Esophagus squamous epithelium (tissue), 5 donors: Measurements from ENCODE around the gene ITK. TPM values are rescaled to one million over a fixed set of nuclear protein-coding genes. Genes with fewer than 3 reads are reported as not detected.
"Not testable (repeated sequence)": the region's sequence is repeated elsewhere in the genome, so short reads cannot be mapped to it uniquely, and the experiment has no call there.

Experiments used
- DNase-seq: peaks from one replicate; lab custom pipeline; 2025; lab: John Stamatoyannopoulos, UW
- H3K27ac ChIP-seq, 4 donors: fragments of 200-600 bp; sonication (generic); one replicate each; pipeline ENCODE4 v1.5.1; 2016 to 2019; ENCODE audit warnings: mild to moderate bottlenecking in 1 of 4
- H3K27me3 ChIP-seq, 4 donors: fragments of 200-600 bp; sonication (generic); 1 replicate in 3 of 4; 2 replicates in 1 of 4; pipeline versions ENCODE4 v1.5.1 to v1.6.0; 2017 to 2021; ENCODE audit warnings: antibody characterized with exemption in 1 of 4
- H3K36me3 ChIP-seq, 3 donors: fragments of 200-600 bp; sonication (generic); one replicate each; pipeline ENCODE4 v1.5.1; 2016 to 2019
- H3K4me1 ChIP-seq, 3 donors: fragments of 200-600 bp; sonication (generic); one replicate each; pipeline ENCODE4 v1.5.1; 2017 to 2019
- H3K4me3 ChIP-seq, 4 donors: fragments of 200-600 bp; sonication (generic); 1 replicate in 3 of 4; 2 replicates in 1 of 4; pipeline ENCODE4 v1.5.1; 2016 to 2019; ENCODE audit warnings: mild to moderate bottlenecking in 2 of 4, moderate library complexity in 1 of 4
- H3K9me3 ChIP-seq, 3 donors: fragments of 200-600 bp; sonication (generic); one replicate each; pipeline ENCODE4 v1.5.1; 2016 to 2019
- CTCF ChIP-seq, 6 experiments: fragments of 450-650 bp in 4 of 6; fragments of 200-600 bp in 2 of 6; sonication (generic) in 2 of 6; IDR thresholded peaks; one replicate each; pipeline ENCODE4 v1.5.1; 2016 to 2019; ENCODE audit warnings: antibody characterized with exemption in 6 of 6, mild to moderate bottlenecking in 4 of 6, moderate library complexity in 4 of 6
- POLR2A ChIP-seq, 4 donors: fragments of 450-650 bp; IDR thresholded peaks; one replicate each; pipeline ENCODE4 v1.6.1; 2017; ENCODE audit warnings: antibody characterized with exemption in 4 of 4, mild to moderate bottlenecking in 4 of 4, moderate library complexity in 3 of 4
- WGBS, 2 donors: methylation state at CpG; one replicate each; pipeline ENCODE4 v1.1.5; 2018; 5-methylcytosine and 5-hydroxymethylcytosine counted together
- intact Hi-C: fragments of 100-400 bp; cut with DNase I; formaldehyde crosslinking; loops from one replicate; pipeline ENCODE4 v1.15.0; 2022
- total RNA-seq, 4 donors: library from RNA; depleted of rRNA; stranded (reverse); fragments of >200 nt; gene quantifications; one replicate each; pipeline ENCODE4 v1.1.0, GENCODE V29; 2016
- donor health status: DM: yes; HTN: yes; CAD: no.

ITK gene
- total RNA-seq, 4 donors from 2014 or later: 0.53 to 5.1 (median 3.9) TPM

DNA sequence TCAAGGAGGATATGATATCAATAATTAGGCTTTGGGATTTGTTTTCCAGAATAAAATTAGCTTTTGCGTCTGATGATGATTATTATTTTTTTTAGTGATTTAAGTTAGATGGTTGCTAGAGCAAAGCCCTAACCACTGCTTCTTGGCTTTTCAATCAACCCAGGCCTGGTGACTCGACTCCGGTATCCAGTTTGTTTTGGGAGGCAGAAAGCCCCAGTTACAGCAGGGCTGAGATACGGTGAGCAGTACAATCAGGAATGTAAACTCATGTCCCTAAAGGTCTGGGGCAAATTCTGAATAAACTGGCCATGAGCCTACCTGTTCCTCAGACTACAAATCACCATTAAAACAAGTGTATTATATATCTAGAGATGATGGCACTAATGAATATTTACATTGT lies 60.8 kb downstream of the ITK start:
- intact Hi-C loops: no loop called here
- H3K27ac ChIP-seq: no peak overlapping the region
- no peaks in the 10 kb centered on the region for H3K27me3 ChIP-seq
- TF ChIP-seq POLR2A (IDR thresholded peaks at IDR 0.05) (no peak), CTCF (IDR thresholded peaks at IDR 0.05) (no peak)
- no peaks in the 10 kb centered on the region for H3K9me3 ChIP-seq
- H3K4me1 ChIP-seq: no peaks in the 10 kb centered on the region
- 77 to 81% methylated on average over 4 of the region's 4 CpGs for WGBS, 2 donors
- H3K4me3 ChIP-seq: no peak overlapping the region
- no peak for DNase-seq
- no peaks in the 10 kb centered on the region for H3K36me3 ChIP-seq

DNA sequence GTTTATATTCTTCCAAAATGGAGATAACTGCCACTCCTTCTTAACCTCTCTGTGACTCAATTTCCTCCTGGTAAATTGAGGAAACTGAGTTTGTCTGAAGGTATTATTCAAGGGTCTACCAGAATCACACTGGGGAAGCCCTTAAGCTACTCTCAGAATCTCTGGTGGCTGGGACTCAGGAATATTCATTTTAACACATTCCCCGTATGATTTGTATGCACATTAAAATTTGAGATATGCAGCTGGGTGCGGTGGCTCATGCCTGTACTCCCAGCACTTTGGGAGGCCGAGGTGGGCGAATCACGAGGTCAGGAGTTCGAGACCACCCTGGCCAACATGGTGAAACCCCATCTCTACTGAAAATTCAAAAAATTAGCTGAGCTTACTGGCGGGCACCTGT lies 64.1 kb downstream of the ITK start:
- H3K4me1 ChIP-seq, H3K36me3 ChIP-seq, DNase-seq, H3K9me3 ChIP-seq, intact Hi-C loops, H3K4me3 ChIP-seq, H3K27ac ChIP-seq, H3K27me3 ChIP-seq: not testable (repeated sequence)
- WGBS, 2 donors: 67 to 83% methylated on average over 4 to 6 of the region's 7 CpGs

- intact Hi-C loops: no loop called here
- DNase-seq: no peak
- 58 to 69% methylated on average over 4 of the region's 4 CpGs for WGBS, 2 donors
Observed at GRCh38 chr5:157245476-157245875, 64.8 kb downstream of the ITK start.

DNA sequence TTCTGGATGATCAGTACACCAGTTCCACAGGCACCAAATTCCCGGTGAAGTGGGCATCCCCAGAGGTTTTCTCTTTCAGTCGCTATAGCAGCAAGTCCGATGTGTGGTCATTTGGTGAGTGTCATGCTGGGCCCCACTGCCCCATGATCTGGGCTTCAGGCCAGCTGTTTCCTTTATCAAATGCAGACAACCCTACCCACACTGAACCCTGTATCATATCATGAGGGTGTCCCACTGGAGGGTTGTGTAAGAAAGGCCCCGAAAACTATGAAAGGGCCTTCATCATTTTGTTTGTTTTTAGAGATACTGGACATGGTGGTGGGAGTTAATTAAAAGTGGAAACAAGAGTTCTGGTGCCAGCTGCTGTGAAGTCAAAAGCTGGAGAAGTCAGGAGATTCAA lies 65.2 kb downstream of the ITK start:
- Histone ChIP-seq H3K27ac (no peak overlapping the region), H3K4me3 (no peak overlapping the region), H3K27me3 (no peaks in the 10 kb centered on the region), H3K9me3 (no peaks in the 10 kb centered on the region), H3K4me1 (no peaks in the 10 kb centered on the region), H3K36me3 (no peaks in the 10 kb centered on the region)
- intact Hi-C loops: no loop called here
- no peak for TF ChIP-seq POLR2A (IDR thresholded peaks at IDR 0.05)
- TF ChIP-seq CTCF (IDR thresholded peaks at IDR 0.05): no peak
- whole genome bisulfite sequencing, 2 donors: 84% methylated on average over 4 of the region's 4 CpGs
- no peak for DNase-seq

More at GRCh38 chr5:157245476-157245875, 64.8 kb downstream of the ITK start:
- H3K9me3 ChIP-seq: no peaks in the 10 kb centered on the region
- H3K4me1 ChIP-seq: no peaks in the 10 kb centered on the region
- no peak overlapping the region for H3K4me3 ChIP-seq
- H3K27me3 ChIP-seq: no peaks in the 10 kb centered on the region
- no peak overlapping the region for H3K27ac ChIP-seq
- TF ChIP-seq CTCF (IDR thresholded peaks at IDR 0.05): no peak
- no peak for TF ChIP-seq POLR2A (IDR thresholded peaks at IDR 0.05)
- no peaks in the 10 kb centered on the region for H3K36me3 ChIP-seq

DNA sequence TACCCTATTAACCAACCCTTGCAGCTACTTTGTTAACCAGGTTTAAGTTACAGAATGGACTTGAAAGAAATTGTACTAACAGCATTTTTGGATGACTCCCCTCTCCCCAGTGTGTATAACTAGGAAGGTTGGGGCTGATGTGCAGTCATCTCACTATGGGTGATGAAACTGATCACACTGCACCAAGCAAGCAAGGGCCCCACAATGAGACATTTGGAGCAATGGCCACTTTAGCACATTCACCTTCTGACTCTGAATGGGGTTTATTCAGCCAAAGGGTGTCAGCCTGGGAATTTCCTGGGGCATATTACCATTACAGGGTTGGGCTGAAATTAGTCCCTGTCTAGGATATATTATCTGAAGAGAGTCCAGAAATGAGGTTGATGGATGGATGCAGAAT lies 66.6 kb downstream of the ITK start:
- intact Hi-C loops: no loop called here
- H3K27me3 ChIP-seq: no peaks in the 10 kb centered on the region
- H3K27ac ChIP-seq: no peak overlapping the region
- no peak overlapping the region for H3K4me3 ChIP-seq
- H3K36me3 ChIP-seq: no peaks in the 10 kb centered on the region
- H3K9me3 ChIP-seq: no peaks in the 10 kb centered on the region
- DNase-seq: no peak
- TF ChIP-seq CTCF (IDR thresholded peaks at IDR 0.05): no peak
- TF ChIP-seq POLR2A (IDR thresholded peaks at IDR 0.05): no peak
- H3K4me1 ChIP-seq: no peaks in the 10 kb centered on the region

DNA sequence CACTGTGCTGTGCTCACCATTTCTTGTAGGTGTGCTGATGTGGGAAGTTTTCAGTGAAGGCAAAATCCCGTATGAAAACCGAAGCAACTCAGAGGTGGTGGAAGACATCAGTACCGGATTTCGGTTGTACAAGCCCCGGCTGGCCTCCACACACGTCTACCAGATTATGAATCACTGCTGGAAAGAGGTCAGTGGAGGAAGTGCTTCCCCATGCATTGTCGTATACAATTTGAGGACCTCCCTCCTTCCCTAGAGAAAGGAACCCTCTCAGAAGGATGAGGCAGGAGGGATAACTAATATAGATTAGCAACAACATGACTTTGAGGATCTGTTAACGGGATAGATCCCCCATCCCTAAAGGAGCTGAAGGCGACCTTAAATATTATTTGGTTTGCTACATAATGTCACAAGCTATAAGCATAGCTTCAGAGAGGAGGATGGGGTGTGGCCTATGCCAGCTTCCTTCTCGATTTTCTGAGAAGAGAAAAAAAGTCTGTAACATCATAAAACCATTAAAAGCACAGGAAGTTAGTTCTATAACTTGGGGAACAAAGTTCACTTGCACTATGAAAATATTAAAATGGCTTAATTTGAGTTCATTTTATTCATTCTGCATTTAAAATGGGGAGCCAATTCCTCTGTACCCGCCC lies 68.3 kb downstream of the ITK start:
- H3K27me3 ChIP-seq: no peaks in the 10 kb centered on the region
- intact Hi-C loops: no loop called here
- H3K4me3 ChIP-seq: no peak overlapping the region
- DNase-seq: no peak
- no peaks in the 10 kb centered on the region for H3K9me3 ChIP-seq
- TF ChIP-seq CTCF (IDR thresholded peaks at IDR 0.05) (no peak), POLR2A (IDR thresholded peaks at IDR 0.05) (no peak)
- H3K36me3 ChIP-seq: no peaks in the 10 kb centered on the region
- 59 to 64% methylated on average over 9 to 11 of the region's 11 CpGs for WGBS, 2 donors
- no peaks in the 10 kb centered on the region for H3K4me1 ChIP-seq
- H3K27ac ChIP-seq: peak overlapping the region in 1 of 4 donors; percentile 10
